Activated CD4-positive, alpha-beta T cell treated with anti-CD3 and anti-CD28 coated beads, Interleukin-10, Interleukin-2, amounts not matched to agents 100 ng/mL and 50 ng/mL, durations not matched to agents 16 hours and 8 hours (primary cell): ENCODE results near the gene MSANTD7.
"Not testable (repeated sequence)": the region's sequence is repeated elsewhere in the genome, so short reads cannot be mapped to it uniquely, and the experiment has no call there.

Experiments
- DNase-seq: peaks from one replicate; pipeline ENCODE4 v3.0.0-alpha.2; 2020

The MSANTD7 gene

DNA sequence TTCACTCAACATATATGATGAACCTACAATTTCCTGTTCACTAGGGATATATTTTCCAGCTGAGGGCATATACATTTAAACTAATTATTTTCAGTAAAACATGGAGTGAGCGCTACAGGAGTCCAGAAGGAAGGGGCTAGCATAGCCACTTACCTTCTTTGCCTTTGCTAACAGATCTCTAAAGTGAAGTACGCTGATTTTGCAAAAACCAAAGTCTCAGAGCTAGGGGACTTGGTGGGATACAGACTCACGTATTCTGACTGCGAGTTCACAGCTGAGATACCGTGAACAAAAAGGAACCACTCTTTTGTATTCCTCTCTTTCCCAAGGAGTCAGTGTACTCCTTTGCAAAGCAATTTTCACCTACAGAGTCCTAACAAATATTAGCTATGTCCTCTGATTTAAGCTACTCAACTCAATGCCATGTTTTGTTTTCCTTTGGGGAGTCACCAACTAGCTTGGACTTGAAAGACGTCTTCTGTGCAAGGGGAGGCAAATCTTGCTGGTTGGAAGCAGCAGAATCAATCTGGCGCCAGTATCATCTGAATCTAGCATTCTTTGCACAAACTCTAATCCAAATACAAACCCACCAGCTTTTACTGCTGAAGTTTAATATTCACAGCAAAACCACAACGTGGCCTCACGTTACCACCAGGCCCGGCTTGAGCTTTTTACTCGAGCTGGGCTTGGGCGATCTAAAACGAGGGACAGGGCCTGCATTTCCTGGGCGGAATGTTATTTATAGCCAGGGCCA lies 926 bp upstream of the MSANTD7 start:
- DNase-seq, result no peak

- peak; percentile 28 for DNase-seq
These were observed 637 bp downstream of the MSANTD7 start for GRCh38 chr10:14838582-14839304.

DNA sequence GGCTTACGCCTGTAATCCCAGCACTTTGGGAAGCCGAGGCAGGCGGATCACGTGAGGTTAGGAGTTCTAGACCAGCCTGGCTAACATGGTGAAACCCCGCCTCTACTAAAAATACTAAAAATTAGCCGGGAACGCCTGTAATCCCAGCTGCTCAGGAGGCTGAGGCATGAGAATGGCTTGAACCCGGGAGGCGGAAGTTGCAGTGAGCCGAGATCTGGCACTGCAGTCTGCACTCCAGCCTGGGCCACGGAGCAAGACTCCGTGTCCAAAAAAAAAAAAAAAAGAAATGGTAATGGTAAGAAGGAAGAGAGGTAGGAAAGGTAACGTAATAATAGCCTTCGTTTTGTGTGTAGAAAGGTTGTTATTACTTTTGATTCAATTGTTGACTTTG lies 1.2 kb downstream of the MSANTD7 start:
- peak; percentile 13 for DNase-seq

DNA sequence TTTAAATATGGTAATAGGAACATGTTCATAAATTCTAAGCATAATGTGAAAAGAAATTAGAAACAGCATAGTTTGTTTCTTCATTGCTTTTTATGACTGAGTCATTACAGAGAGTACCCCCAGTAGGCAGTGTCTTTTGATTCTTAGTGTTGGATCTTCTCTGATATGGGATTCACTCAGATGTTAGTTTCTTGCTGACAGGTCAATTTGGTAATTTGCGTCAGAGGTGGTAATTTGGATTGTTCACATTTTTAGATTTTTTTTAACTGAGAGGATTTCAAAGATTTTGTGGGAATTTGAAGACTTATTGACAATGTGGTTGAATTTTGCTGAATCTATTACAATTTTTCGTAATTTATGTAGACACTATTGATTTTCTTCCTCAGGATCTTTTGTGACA lies 2.1 kb downstream of the MSANTD7 start:
- DNase-seq, result no peak

DNA sequence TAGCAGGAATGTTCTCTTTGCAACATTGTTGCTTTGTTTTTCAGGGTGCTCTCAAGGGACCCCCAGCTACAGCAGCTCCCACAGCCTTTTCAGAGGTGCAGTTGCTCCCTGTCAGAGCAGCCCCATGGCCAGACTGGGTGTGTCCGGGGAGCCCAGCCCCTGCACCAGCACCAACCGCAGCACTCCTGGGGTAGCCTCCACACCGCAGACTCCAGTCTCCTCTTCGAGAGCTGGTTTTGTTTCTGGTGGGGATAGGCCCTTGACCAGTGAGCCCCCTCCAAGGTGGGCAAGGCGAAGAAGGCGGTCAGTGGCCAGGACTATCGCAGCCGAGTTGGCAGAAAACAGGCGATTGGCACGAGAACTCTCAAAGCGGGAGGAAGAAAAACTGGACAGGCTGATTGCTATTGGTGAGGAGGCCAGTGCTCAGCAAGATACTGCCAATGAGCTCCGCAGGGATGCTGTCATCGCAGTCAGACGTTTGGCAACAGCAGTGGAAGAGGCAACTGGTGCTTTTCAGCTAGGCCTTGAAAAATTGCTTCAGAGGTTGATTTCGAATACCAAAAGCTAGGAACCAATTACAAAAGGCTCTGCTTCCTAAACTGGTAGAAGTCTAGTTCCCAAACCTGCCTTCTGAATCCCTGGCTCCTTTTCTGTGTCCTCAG lies 5.4 kb downstream of the MSANTD7 start:
- DNase-seq, result no peak

DNA sequence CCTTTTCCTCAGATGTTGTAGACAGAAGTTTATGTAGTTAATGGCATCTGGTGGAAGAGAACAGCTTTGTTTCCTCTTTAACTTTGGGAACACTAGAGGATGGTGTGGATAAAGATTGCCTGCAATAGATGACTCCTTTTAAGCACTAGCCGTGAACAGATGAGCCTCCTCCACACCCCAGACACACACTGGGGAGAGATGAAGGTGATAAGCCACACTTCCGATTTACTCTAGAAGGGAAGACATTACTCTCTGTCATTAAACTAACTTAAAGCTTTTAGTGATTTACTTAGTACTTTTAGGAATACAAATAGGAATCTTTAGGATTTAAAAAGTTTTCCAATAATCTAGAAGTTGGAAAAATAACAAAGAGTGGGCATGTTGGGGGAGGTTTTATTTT lies 6.8 kb downstream of the MSANTD7 start:
- DNase-seq, result no peak

DNA sequence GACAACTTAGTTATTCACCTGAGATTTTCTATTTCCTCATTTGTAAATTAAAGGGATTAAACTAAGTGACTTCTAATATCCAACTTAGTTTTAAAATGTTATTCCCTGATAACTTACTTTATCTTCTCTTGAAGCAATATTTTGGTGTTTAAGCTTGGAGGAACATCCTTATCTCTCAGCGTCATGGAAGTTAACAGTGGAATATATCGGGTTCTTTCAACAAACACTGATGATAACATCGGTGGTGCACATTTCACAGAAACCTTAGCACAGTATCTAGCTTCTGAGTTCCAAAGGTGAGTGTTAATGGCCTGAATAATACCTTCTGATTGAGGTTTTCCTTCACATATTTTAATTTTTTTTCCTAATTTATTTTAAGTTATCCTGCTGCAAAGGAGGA lies 14.1 kb downstream of the MSANTD7 start:
- DNase-seq, result no peak

DNA sequence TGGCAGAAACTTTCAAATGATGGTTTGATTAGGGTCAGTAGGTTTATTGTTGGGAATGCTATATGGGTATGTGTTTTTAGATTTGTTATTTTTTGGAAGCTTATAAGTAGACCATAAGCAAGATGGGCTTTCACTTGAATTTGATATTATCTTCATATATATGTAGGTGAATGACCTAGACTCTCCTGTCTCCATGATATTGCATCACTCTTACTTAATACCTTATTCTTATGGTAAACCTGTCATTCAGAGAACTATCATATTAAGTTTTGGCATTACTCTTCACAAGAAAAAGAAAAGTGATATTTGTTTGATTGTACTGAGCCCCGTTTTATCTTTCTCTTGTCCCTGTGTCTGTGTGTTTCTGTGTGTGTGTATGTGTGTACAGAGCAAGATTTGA lies 17.3 kb downstream of the MSANTD7 start:
- DNase-seq, result no peak

- no peak for DNase-seq
These were observed 20.3 kb downstream of the MSANTD7 start for GRCh38 chr10:14858338-14858960.

GRCh38 chr10:14859043-14859442 lies 20.9 kb downstream of the MSANTD7 start:
- no peak for DNase-seq

- DNase-seq, result no peak
These were observed 21.7 kb downstream of the MSANTD7 start for GRCh38 chr10:14859775-14860174.

DNA sequence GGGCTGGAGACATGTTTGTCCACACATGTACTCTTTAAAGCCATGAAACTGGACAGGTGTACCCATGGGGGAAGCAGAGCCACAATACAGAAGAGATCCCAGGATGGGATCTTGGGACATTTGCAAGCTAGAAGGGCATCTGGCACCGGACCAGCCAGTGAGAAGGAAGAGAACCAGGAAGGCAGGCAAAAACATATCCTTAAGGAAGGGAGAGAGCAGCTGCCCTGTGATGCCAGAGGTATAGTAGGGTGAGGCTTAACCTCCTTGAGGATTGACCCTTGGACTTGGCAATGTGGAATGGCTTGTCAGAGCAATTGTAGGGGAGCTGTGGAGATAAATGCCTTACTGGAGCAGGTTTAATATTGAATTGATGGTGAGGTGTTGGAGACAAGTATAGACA lies 22.7 kb downstream of the MSANTD7 start:
- no peak for DNase-seq

- not testable (repeated sequence) for DNase-seq
These were observed 26.4 kb downstream of the MSANTD7 start for GRCh38 chr10:14864466-14864865.

DNA sequence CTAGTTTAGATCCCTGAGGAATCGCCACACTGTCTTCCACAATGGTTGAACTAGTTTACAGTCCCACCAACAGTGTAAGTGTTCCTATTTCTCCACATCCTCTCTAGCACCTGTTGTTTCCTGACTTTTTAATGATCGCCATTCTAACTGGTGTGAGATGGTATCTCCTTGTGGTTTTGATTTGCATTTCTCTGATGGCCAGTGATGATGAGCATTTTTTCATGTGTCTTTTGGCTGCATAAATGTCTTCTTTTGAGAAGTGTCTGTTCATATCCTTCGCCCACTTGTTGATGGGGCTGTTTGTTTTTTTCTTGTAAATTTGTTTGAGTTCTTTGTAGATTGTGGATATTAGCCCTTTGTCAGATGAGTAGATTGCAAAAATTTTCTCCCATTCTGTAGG lies 26.8 kb downstream of the MSANTD7 start:
- DNase-seq, result not testable (repeated sequence)

GRCh38 chr10:14873090-14873760 lies 35.1 kb downstream of the MSANTD7 start:
- peak; percentile 34 for DNase-seq

DNA sequence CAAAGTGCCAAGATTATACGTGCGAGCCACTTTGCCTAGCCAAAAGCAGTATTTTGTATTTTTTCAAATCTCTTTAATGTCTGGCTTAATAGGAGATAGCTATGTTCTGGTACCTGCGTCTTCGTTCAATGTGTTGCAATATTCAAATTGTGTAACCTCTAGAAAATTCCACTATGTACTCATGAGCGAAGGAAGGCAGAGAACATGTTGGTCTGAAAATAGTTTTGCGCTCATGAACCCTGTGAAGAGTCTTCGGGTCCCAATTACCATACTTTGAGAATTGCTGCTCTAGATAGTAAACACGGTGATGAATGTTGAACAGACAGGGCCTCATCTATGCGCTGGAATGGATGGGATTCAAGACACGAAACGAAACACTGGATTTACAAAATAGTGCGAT lies 37.8 kb downstream of the MSANTD7 start:
- no peak for DNase-seq

DNA sequence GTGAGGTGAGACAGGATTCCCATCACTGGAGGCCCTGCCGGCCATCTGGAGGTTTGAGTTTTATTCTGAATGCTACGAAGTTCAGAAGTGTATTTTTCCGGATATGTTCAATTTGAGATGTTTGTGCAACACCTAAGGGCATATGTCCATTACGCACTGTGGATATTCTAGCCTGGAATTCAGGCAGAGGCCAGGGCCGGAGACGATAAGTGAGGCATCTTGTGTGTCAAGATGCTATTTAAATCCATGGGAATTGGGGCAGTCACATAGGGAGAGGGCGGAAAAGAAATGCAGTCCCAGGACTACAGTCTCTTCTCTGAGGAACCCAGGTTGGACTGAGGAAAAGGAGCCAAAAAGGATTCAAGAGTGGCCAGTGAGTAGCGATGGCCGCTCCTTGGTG lies 38.7 kb downstream of the MSANTD7 start:
- no peak for DNase-seq

- DNase-seq, result peak; percentile 98
These were observed 40.4 kb downstream of the MSANTD7 start, which contains the start of gene SUV39H2 for GRCh38 chr10:14878266-14879123. TSS of gene SUV39H2 (plus strand) at chr10:14878866. CDS start at chr10:14878889, 23 bp downstream.

DNA sequence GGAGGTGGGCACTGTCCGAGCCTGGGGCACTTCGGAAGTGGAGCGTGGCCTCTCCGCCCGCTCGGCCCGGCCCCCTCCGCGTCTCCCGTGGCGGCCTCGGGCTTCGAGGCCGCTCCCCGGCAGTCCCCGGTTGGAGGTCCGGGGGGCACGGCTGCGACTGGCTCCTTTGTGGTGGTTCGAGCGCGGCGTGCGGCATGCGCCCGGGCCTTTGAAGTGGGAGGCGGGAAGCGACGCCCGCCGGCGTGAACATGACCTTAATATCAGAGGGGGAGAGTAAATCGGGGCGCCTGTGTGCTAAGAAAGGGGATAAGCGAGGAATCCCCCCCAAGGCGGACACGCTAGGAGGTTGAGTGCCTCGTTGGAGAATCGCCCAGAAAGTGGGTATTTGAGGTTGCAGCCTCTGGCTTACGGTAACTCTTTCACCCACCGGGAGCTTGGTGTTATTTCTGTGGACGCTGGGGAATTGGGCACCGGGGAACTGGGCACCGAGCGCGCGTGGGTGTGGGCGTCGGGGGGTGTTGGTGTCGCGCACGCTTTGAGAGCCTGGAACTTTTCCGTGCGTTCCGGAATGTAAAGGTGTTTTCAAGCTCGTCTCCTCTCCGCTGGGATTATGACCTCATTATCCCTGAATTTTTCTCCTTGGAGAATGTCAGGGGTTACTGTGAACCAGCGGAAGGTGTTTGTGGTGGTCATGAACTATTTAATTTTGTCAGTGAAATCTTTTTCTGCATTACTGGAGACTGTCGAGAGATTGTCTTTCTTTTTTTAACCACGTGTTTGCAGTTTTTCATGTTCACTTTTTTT lies 41.2 kb downstream of the MSANTD7 start:
- peak; percentile 44 for DNase-seq

DNA sequence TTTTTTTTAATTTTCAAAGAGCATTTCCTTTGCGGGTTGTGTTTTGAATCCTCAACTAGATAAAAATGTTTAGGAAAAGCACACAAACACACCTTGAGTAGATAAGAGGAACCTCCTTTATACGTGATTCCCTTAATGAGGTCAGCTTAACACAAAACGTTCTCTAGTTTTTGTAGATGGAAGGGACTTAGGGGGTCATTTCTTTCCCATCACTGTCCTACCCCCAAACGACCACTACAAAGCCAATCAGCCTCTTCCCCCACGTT lies 41.8 kb downstream of the MSANTD7 start:
- peak; percentile 15 for DNase-seq

DNA sequence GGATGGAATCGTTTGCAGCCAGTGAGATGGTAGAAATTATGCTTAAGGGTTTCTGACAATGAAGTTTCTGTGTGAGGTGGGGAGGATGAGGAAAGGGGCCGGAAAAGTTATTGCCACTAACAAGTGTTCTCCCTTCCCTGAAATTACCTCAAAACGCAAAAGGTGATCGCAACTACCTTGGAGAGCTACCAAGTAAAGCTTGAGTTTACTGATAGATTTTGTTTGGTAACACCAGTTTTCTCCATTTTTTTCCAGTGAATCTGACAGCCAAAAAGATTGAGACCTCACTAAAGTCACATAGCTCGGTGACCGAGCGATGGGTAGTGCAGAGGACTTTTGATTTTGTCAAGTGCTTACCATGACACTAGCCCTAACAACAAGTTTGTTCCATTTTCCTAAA lies 42.1 kb downstream of the MSANTD7 start:
- no peak for DNase-seq
